Duodenal mucosa (tissue), 2 donors: ENCODE results near the gene PRPS1.

Source experiments
- H3K27ac ChIP-seq: one replicate; pipeline ENCODE4 v1.7.0; 2013; ENCODE audit warnings: low read depth, low read length
- H3K27me3 ChIP-seq, 2 donors: one replicate each; pipeline ENCODE4 v1.7.0; 2013; ENCODE audit warnings: low read length in 2 of 2, control low read depth in 1 of 2; ENCODE audit not compliant: insufficient read depth in 2 of 2, control insufficient read depth in 1 of 2
- H3K36me3 ChIP-seq, 2 donors: one replicate each; pipeline ENCODE4 v1.7.0; 2013; ENCODE audit warnings: low read length in 2 of 2, control low read depth in 1 of 2; ENCODE audit not compliant: insufficient read depth in 2 of 2, control insufficient read depth in 1 of 2
- H3K4me1 ChIP-seq, 2 donors: one replicate each; pipeline ENCODE4 v1.7.0; 2013; ENCODE audit warnings: low read length in 2 of 2, control low read depth in 1 of 2; ENCODE audit not compliant: insufficient read depth in 2 of 2, control insufficient read depth in 1 of 2
- H3K4me3 ChIP-seq, 2 donors: one replicate each; pipeline ENCODE4 v1.7.0; 2013; ENCODE audit warnings: low read length in 2 of 2, low read depth in 1 of 2
- H3K9ac ChIP-seq, 2 donors: one replicate each; pipeline ENCODE4 v1.7.0; 2013; ENCODE audit warnings: low read length in 2 of 2, low read depth in 1 of 2
- H3K9me3 ChIP-seq, 2 donors: one replicate each; pipeline ENCODE4 v1.7.0; 2013; ENCODE audit warnings: low read length in 2 of 2, control low read depth in 1 of 2; ENCODE audit not compliant: control insufficient read depth in 1 of 2

The PRPS1 gene

GRCh38 chrX:107699616-107700015, 71.3 kb downstream of the PRPS1 start:
- Histone ChIP-seq H3K27ac (no peak overlapping the region), H3K36me3 (no peaks in the 10 kb centered on the region), H3K4me3 (no peak overlapping the region)

GRCh38 chrX:107700317-107700774, 72.0 kb downstream of the PRPS1 start:
- Histone ChIP-seq H3K36me3 (no peaks in the 10 kb centered on the region), H3K4me1 (peaks cover 7 to 10% of the 10 kb centered on the region in 2 donors), H3K4me3 (no peak overlapping the region), H3K9ac (no peak overlapping the region), H3K9me3 (no peaks in the 10 kb centered on the region), H3K27me3 (no peaks in the 10 kb centered on the region), H3K27ac (no peak overlapping the region)

More at GRCh38 chrX:107699616-107700015, 71.3 kb downstream of the PRPS1 start:
- H3K9ac ChIP-seq = no peak overlapping the region
- H3K27me3 ChIP-seq = no peaks in the 10 kb centered on the region
- H3K9me3 ChIP-seq = no peaks in the 10 kb centered on the region
- peaks cover 7 to 10% of the 10 kb centered on the region in 2 donors for H3K4me1 ChIP-seq
